GM12878 (cell line): ENCODE data around the gene DNAJC28. TPM values are rescaled to one million over a fixed set of nuclear protein-coding genes. Genes with fewer than 3 reads are reported as not detected.

ENCODE experiments used
- ASH2L ChIP-seq: fragments of 300-600, 200-600 bp; sonication (generic); IDR thresholded peaks from 2 replicates; pipeline ENCODE4 v1.6.1; 2017; ENCODE audit warnings: low read depth, mild to moderate bottlenecking, borderline replicate concordance
- CHD1 ChIP-seq: IDR thresholded peaks from 2 replicates; pipeline ENCODE4 v1.6.1; 2012; ENCODE audit warnings: low read depth, low read length, improper control_type of control experiment
- CREB1 ChIP-seq: IDR thresholded peaks from 2 replicates; pipeline ENCODE4 v1.6.1; 2012; ENCODE audit warnings: low read depth, mild to moderate bottlenecking, inconsistent platforms
- DPF2 ChIP-seq: fragments of 450-650 bp; IDR thresholded peaks from 2 replicates; pipeline ENCODE4 v1.6.1; 2017; ENCODE audit warnings: mild to moderate bottlenecking
- EED ChIP-seq: sonication (generic); IDR thresholded peaks from 2 replicates; pipeline ENCODE4 v1.6.1; 2016; ENCODE audit warnings: antibody characterized with exemption, low read depth
- HDGF ChIP-seq: fragments of 450-650 bp; IDR thresholded peaks from 2 replicates; pipeline ENCODE4 v1.6.1; 2016; ENCODE audit warnings: antibody characterized with exemption
- JUNB ChIP-seq: IDR thresholded peaks from 2 replicates; pipeline ENCODE4 v1.6.1; 2016; ENCODE audit warnings: antibody characterized with exemption, mild to moderate bottlenecking
- KAT2A ChIP-seq: conservative IDR thresholded peaks from 2 replicates; pipeline ENCODE4 v1.6.1; 2011; ENCODE audit warnings: low read depth, low read length; ENCODE audit not compliant: control insufficient read depth
- MXI1 ChIP-seq: fragments of 150-350 bp; IDR thresholded peaks from 2 replicates; pipeline ENCODE4 v1.6.1; 2011; ENCODE audit warnings: low read depth, mild to moderate bottlenecking, inconsistent platforms, low read length, improper control_type of control experiment
- PAX8 ChIP-seq: fragments of 450-650 bp; IDR thresholded peaks from 2 replicates; pipeline ENCODE4 v1.6.1; 2017; ENCODE audit warnings: mild to moderate bottlenecking, moderate library complexity
- POLR2A ChIP-seq: IDR thresholded peaks from 2 replicates; pipeline ENCODE4 v1.6.1; 2011; ENCODE audit warnings: low read depth, mild to moderate bottlenecking, low read length
- POLR2AphosphoS5 ChIP-seq: IDR thresholded peaks from 2 replicates; pipeline ENCODE4 v1.6.1; 2011; ENCODE audit warnings: mild to moderate bottlenecking, low read length, inconsistent platforms
- RCOR1 ChIP-seq: conservative IDR thresholded peaks from 2 replicates; pipeline ENCODE4 v1.6.1; 2012; ENCODE audit warnings: low read depth, low read length, improper control_type of control experiment
- SMAD1 ChIP-seq: fragments of 450-650 bp; IDR thresholded peaks from 2 replicates; pipeline ENCODE4 v1.6.1; 2018; ENCODE audit warnings: mild to moderate bottlenecking, low read depth; ENCODE audit not compliant: partially characterized antibody
- SPI1 ChIP-seq: IDR thresholded peaks from 2 replicates; pipeline ENCODE4 v1.6.1; 2011; ENCODE audit warnings: low read depth, mild to moderate bottlenecking, low read length, moderate library complexity, borderline replicate concordance; ENCODE audit not compliant: insufficient read depth
- YY1 ChIP-seq: IDR thresholded peaks from 2 replicates; pipeline ENCODE4 v1.6.1; 2011; ENCODE audit warnings: low read depth, mild to moderate bottlenecking, low read length
- ZNF622 ChIP-seq: fragments of 450-650 bp; IDR thresholded peaks from 2 replicates; pipeline ENCODE4 v1.6.1; 2017; ENCODE audit warnings: mild to moderate bottlenecking, inconsistent platforms
- polyA plus RNA-seq, 11 experiments: library from polyadenylated mRNA; depleted of rRNA in 4 of 11; unstranded in 6 of 11; stranded (reverse) in 5 of 11; fragments of >200 nt; fragmentation: Nextera tagmentation in 4 of 11; fragmentation: Illumina TruSeq in 1 of 11; extraction: Ambion mirVana in 4 of 11; extraction: Trizol in 1 of 11; gene quantifications; 1 replicate in 1 of 11; 2 replicates in 10 of 11; pipeline versions ENCODE4 v1.2.1 to v1.2.3, GENCODE V29; 2011 to 2016; ENCODE audit warnings: inconsistent platforms in 2 of 11, missing spikeins in 2 of 11, low read depth in 1 of 11
- total RNA-seq, 4 experiments: library from RNA; depleted of rRNA in 3 of 4; stranded (reverse); fragments of >200 nt in 3 of 4; fragmentation: Illumina TruSeq in 1 of 4; extraction: Trizol in 1 of 4; gene quantifications; 2 replicates each; pipeline versions ENCODE4 v1.2.1 to v1.2.3, GENCODE V29; 2013 to 2021
- TF ChIP-seq, protein P1 (sequence below): fragments of 450-650 bp; formaldehyde crosslinking; IDR thresholded peaks from 2 replicates; pipeline ENCODE4 v1.4.0; 2020; ENCODE audit warnings: mild to moderate bottlenecking, moderate library complexity
- TF ChIP-seq, protein P2 (sequence below): fragments of 450-650 bp; IDR thresholded peaks from 2 replicates; pipeline ENCODE4 v1.6.1; 2017; ENCODE audit warnings: mild to moderate bottlenecking
- TF ChIP-seq, protein P3 (sequence below): IDR thresholded peaks from 2 replicates; pipeline ENCODE4 v1.6.1; 2011; ENCODE audit warnings: borderline replicate concordance, low read depth, mild to moderate bottlenecking, moderate library complexity, mixed read lengths, low read length; ENCODE audit not compliant: insufficient read depth; ENCODE audit errors: extremely low read length
- TF ChIP-seq, protein P4 (sequence below): IDR thresholded peaks from 2 replicates; pipeline ENCODE4 v1.6.1; 2011; ENCODE audit warnings: low read depth, low read length, improper control_type of control experiment, borderline replicate concordance

Gene DNAJC28
- total and polyA plus RNA-seq, 10 of the 15 experiments (the other 5 are each of a cell fraction or from before 2014, with no cell fraction given), result 0.26 to 0.77 (median 0.54) TPM

DNA sequence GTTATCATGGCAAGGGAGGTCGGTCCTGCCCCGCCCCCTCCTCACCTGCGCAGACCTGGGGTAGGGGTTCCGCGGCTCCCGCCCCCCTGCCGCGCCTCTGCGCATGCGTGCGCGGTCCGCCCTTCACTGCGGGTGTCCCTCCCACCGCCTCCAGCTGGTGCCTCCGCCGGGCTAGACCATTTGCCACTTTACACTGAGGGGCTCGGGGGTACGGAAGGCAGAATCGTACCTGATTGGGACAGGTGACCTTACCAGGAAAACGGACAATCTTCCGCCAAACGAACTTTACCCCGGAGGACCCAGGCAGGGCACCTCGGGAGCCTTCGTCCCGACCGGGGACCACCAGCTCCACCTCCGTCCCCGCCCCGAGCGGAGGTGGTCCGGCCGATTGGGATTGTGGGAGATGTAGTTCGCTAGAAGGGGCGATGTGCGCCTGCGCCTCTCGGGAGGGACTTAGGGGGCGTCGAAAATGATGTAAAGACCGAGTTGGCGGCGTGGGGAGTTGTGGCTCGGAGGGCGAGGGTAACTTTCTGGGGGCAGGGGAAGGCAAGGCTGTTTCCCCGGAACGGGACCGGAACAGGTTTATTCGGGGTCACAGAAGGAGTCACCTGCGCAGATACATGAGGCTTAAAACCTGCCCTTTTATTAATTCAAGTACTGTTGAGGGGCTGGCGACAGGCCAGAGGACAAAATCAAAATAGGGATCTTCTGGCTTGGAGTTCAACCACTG is at the start of gene DNAJC28 (continued):
- TF ChIP-seq, protein P1, sequence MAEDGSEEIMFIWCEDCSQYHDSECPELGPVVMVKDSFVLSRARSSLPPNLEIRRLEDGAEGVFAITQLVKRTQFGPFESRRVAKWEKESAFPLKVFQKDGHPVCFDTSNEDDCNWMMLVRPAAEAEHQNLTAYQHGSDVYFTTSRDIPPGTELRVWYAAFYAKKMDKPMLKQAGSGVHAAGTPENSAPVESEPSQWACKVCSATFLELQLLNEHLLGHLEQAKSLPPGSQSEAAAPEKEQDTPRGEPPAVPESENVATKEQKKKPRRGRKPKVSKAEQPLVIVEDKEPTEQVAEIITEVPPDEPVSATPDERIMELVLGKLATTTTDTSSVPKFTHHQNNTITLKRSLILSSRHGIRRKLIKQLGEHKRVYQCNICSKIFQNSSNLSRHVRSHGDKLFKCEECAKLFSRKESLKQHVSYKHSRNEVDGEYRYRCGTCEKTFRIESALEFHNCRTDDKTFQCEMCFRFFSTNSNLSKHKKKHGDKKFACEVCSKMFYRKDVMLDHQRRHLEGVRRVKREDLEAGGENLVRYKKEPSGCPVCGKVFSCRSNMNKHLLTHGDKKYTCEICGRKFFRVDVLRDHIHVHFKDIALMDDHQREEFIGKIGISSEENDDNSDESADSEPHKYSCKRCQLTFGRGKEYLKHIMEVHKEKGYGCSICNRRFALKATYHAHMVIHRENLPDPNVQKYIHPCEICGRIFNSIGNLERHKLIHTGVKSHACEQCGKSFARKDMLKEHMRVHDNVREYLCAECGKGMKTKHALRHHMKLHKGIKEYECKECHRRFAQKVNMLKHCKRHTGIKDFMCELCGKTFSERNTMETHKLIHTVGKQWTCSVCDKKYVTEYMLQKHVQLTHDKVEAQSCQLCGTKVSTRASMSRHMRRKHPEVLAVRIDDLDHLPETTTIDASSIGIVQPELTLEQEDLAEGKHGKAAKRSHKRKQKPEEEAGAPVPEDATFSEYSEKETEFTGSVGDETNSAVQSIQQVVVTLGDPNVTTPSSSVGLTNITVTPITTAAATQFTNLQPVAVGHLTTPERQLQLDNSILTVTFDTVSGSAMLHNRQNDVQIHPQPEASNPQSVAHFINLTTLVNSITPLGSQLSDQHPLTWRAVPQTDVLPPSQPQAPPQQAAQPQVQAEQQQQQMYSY, result no peak
- TF ChIP-seq HDGF, result peak; percentile 77; the same call in 1 of the 2 replicates
- no peak for TF ChIP-seq POLR2AphosphoS5
- no peak; the same call in 1 of the 2 replicates for TF ChIP-seq EED
- TF ChIP-seq DPF2, result 0 out of 2 replicates have a peak, but pooled peaks have one; percentile 46
- no peak for TF ChIP-seq ASH2L
- TF ChIP-seq CHD1, result peak; percentile 95
- TF ChIP-seq CREB1, result 0 out of 2 replicates have a peak, but pooled peaks have one; percentile 25
- no peak for TF ChIP-seq SMAD1
- TF ChIP-seq, protein P2, sequence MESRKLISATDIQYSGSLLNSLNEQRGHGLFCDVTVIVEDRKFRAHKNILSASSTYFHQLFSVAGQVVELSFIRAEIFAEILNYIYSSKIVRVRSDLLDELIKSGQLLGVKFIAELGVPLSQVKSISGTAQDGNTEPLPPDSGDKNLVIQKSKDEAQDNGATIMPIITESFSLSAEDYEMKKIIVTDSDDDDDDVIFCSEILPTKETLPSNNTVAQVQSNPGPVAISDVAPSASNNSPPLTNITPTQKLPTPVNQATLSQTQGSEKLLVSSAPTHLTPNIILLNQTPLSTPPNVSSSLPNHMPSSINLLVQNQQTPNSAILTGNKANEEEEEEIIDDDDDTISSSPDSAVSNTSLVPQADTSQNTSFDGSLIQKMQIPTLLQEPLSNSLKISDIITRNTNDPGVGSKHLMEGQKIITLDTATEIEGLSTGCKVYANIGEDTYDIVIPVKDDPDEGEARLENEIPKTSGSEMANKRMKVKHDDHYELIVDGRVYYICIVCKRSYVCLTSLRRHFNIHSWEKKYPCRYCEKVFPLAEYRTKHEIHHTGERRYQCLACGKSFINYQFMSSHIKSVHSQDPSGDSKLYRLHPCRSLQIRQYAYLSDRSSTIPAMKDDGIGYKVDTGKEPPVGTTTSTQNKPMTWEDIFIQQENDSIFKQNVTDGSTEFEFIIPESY, result no peak
- TF ChIP-seq YY1, result peak; percentile 47; the same call in 1 of the 2 replicates
- TF ChIP-seq, protein P3, sequence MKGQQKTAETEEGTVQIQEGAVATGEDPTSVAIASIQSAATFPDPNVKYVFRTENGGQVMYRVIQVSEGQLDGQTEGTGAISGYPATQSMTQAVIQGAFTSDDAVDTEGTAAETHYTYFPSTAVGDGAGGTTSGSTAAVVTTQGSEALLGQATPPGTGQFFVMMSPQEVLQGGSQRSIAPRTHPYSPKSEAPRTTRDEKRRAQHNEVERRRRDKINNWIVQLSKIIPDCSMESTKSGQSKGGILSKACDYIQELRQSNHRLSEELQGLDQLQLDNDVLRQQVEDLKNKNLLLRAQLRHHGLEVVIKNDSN, result no peak
- TF ChIP-seq SPI1, result no peak
- TF ChIP-seq KAT2A, result no peak
- TF ChIP-seq RCOR1, result no peak
- TF ChIP-seq POLR2A, result peak; percentile 65
- TF ChIP-seq JUNB, result peak; percentile 87
- no peak for TF ChIP-seq PAX8
- TF ChIP-seq MXI1, result no peak
- TF ChIP-seq ZNF622, result no peak
- TF ChIP-seq, protein P4, sequence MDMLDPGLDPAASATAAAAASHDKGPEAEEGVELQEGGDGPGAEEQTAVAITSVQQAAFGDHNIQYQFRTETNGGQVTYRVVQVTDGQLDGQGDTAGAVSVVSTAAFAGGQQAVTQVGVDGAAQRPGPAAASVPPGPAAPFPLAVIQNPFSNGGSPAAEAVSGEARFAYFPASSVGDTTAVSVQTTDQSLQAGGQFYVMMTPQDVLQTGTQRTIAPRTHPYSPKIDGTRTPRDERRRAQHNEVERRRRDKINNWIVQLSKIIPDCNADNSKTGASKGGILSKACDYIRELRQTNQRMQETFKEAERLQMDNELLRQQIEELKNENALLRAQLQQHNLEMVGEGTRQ, result no peak
